Smooth muscle cell (in vitro differentiated cells): ENCODE results near the gene PRR3. TPM values are rescaled to one million over a fixed set of nuclear protein-coding genes. Genes with fewer than 3 reads are reported as not detected.

ENCODE experiments used
- DNase-seq: peaks from one replicate; lab custom pipeline; 2025; ENCODE audit not compliant: unreplicated experiment; lab: John Stamatoyannopoulos, UW
- H2AFZ ChIP-seq: fragments of 200-600 bp; sonication (generic); 2 replicates; pipeline ENCODE4 v1.6.0; 2016; ENCODE audit warnings: antibody characterized with exemption, low read depth, mild to moderate bottlenecking
- H3F3A ChIP-seq: fragments of 200-600 bp; sonication (generic); 2 replicates; pipeline ENCODE4 v1.6.0; 2017; ENCODE audit warnings: antibody characterized with exemption, low read depth
- H3K27ac ChIP-seq: fragments of 200-600 bp; sonication (generic); 2 replicates; pipeline ENCODE4 v1.5.1; 2016; ENCODE audit warnings: low read depth, mild to moderate bottlenecking
- H3K27me3 ChIP-seq: fragments of 200-600 bp; sonication (generic); 2 replicates; pipeline ENCODE4 v1.6.1; 2016; ENCODE audit warnings: low read depth, mild to moderate bottlenecking
- H3K36me3 ChIP-seq: fragments of 200-600 bp; sonication (generic); 2 replicates; pipeline ENCODE4 v1.5.1; 2016; ENCODE audit warnings: low read depth
- H3K4me1 ChIP-seq: fragments of 200-600 bp; sonication (generic); 2 replicates; pipeline ENCODE4 v1.5.1; 2016; ENCODE audit warnings: low read depth
- H3K4me2 ChIP-seq: fragments of 200-600 bp; sonication (generic); 2 replicates; pipeline ENCODE4 v1.6.0; 2016; ENCODE audit warnings: mild to moderate bottlenecking
- H3K4me3 ChIP-seq: fragments of 200-600 bp; sonication (generic); 2 replicates; pipeline ENCODE4 v1.5.1; 2016; ENCODE audit warnings: mild to moderate bottlenecking
- H3K79me2 ChIP-seq: fragments of 200-600 bp; sonication (generic); 2 replicates; pipeline ENCODE4 v1.6.0; 2016; ENCODE audit warnings: low read depth, mild to moderate bottlenecking
- H3K9ac ChIP-seq: fragments of 200-600 bp; sonication (generic); 2 replicates; pipeline ENCODE4 v1.6.0; 2016; ENCODE audit warnings: low read depth
- H3K9me3 ChIP-seq: fragments of 200-600 bp; sonication (generic); replicated peaks from 2 replicates; pipeline ENCODE4 v1.5.1; 2016; ENCODE audit warnings: low read depth
- H4K20me1 ChIP-seq: fragments of 200-600 bp; sonication (generic); 2 replicates; pipeline ENCODE4 v1.6.0; 2016; ENCODE audit warnings: low read depth
- WGBS: methylation state at CpG from one replicate; pipeline ENCODE4 v1.1.7; 2016; ENCODE audit warnings: low lambda C conversion rate; 5-methylcytosine and 5-hydroxymethylcytosine counted together
- polyA plus RNA-seq: library from polyadenylated mRNA; unstranded; fragments of >200 nt; fragmentation: Nextera tagmentation; extraction: Ambion mirVana; gene quantifications from 2 replicates; pipeline ENCODE4 v1.2.1, GENCODE V29; 2016
- total RNA-seq: library from RNA; depleted of rRNA; stranded (reverse); fragments of >200 nt; gene quantifications from 2 replicates; pipeline ENCODE4 v1.2.3, GENCODE V29; 2014
- TF ChIP-seq, protein P1 (sequence below): fragments of 200-600 bp; sonication (generic); IDR thresholded peaks from 2 replicates; pipeline ENCODE4 v1.5.1; 2017; ENCODE audit warnings: borderline replicate concordance, mild to moderate bottlenecking, antibody characterized with exemption; ENCODE audit not compliant: insufficient read depth, poor library complexity, severe bottlenecking

Gene PRR3
- total and polyA plus RNA-seq, 2 experiments from 2014 or later: 13.1 to 29.4 TPM

- H3K27ac ChIP-seq: peak within 1 kb of the TSS; percentile 99
- WGBS: under 1% methylated on average over 56 of the region's 71 CpGs
- TF ChIP-seq, protein P1, sequence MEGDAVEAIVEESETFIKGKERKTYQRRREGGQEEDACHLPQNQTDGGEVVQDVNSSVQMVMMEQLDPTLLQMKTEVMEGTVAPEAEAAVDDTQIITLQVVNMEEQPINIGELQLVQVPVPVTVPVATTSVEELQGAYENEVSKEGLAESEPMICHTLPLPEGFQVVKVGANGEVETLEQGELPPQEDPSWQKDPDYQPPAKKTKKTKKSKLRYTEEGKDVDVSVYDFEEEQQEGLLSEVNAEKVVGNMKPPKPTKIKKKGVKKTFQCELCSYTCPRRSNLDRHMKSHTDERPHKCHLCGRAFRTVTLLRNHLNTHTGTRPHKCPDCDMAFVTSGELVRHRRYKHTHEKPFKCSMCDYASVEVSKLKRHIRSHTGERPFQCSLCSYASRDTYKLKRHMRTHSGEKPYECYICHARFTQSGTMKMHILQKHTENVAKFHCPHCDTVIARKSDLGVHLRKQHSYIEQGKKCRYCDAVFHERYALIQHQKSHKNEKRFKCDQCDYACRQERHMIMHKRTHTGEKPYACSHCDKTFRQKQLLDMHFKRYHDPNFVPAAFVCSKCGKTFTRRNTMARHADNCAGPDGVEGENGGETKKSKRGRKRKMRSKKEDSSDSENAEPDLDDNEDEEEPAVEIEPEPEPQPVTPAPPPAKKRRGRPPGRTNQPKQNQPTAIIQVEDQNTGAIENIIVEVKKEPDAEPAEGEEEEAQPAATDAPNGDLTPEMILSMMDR: no peak
- H3K27me3 ChIP-seq: no peaks in the 10 kb centered on the region
- peak within 1 kb of the TSS; percentile 96 for H3K4me2 ChIP-seq
- H3K4me3 ChIP-seq: peak within 1 kb of the TSS; percentile 88
- H2AFZ ChIP-seq: peak within 1 kb of the TSS; percentile 79
- no peaks in the 10 kb centered on the region for H3K36me3 ChIP-seq
- H3K4me1 ChIP-seq: peaks cover 12% of the 10 kb centered on the region
- H3K79me2 ChIP-seq: peaks cover 52% of the 10 kb centered on the region
- DNase-seq: peak; percentile 97
- H3K9me3 ChIP-seq: no peaks in the 10 kb centered on the region
- no peaks in the 10 kb centered on the region for H3F3A ChIP-seq
- H3K9ac ChIP-seq: peak within 1 kb of the TSS; percentile 97
- H4K20me1 ChIP-seq: peaks cover 7% of the 10 kb centered on the region
Observed at GRCh38 chr6:30556066-30556905, 809 bp upstream of the PRR3 start, which contains the start of gene GNL1. Gene GNL1, minus strand, starts transcription at chr6:30556489. Its CDS starts 286 bp downstream, at chr6:30556203.

DNA sequence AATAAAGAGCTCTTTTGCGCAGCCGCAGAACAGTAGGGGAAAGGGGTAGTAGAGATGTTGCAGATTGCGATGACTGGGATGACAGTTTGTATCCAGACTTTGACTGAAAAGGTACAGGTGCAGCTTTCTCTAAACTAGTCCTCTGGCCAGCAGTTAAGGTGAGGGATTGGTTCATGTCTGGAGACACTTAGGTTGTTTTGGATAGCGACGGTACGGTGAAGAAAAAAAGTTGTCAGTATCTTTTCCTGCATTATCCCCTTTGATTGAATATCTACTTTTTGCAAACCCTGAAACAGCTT is 537 bp downstream of the PRR3 start:
- Histone ChIP-seq H3K27ac (peak overlapping the region; percentile 99), H2AFZ (no peak overlapping the region), H4K20me1 (peaks cover 7% of the 10 kb centered on the region), H3K9me3 (no peaks in the 10 kb centered on the region), H3K36me3 (no peaks in the 10 kb centered on the region), H3K9ac (peak overlapping the region; percentile 97), H3K79me2 (peaks cover 52% of the 10 kb centered on the region), H3F3A (no peaks in the 10 kb centered on the region), H3K4me3 (peak overlapping the region; percentile 88), H3K27me3 (no peaks in the 10 kb centered on the region), H3K4me1 (peaks cover 12% of the 10 kb centered on the region), H3K4me2 (peak overlapping the region; percentile 96)
- TF ChIP-seq, protein P1: no peak
- DNase-seq: no peak
- 4% methylated on average over 6 of the region's 6 CpGs for WGBS

- Histone ChIP-seq H3K4me3 (no peak overlapping the region), H3K36me3 (no peaks in the 10 kb centered on the region), H3K4me1 (peaks cover 6% of the 10 kb centered on the region), H3K27me3 (no peaks in the 10 kb centered on the region), H3K4me2 (no peak overlapping the region), H3K27ac (no peak overlapping the region), H3K79me2 (peaks cover 36% of the 10 kb centered on the region), H3K9me3 (no peaks in the 10 kb centered on the region), H3F3A (peaks cover 7% of the 10 kb centered on the region), H2AFZ (no peak overlapping the region), H3K9ac (no peak overlapping the region), H4K20me1 (no peaks in the 10 kb centered on the region)
- TF ChIP-seq, protein P1: no peak
- 97% methylated on average over 3 of the region's 3 CpGs for WGBS
- no peak for DNase-seq
Observed at GRCh38 chr6:30560930-30561329, 3.8 kb downstream of the PRR3 start.
